CD4-positive, CD25-positive, alpha-beta regulatory T cell (primary cell): Measurements from ENCODE around the gene ACACA. TPM values are rescaled to one million over a fixed set of nuclear protein-coding genes. Genes with fewer than 3 reads are reported as not detected.

Experiments used
- ATAC-seq, 2 donors: fragments of 150-1000 bp; cut with Tn5 transposase; one replicate each; pipeline ENCODE4 v1.10.0; 2021; ENCODE audit warnings: low read depth in 2 of 2, moderate number of reproducible peaks in 2 of 2, moderate library complexity in 1 of 2
- DNase-seq, 3 donors: peaks; one replicate each; pipeline versions ENCODE4 v3.0.0 to v3.0.0-alpha.2; 2012 to 2022; ENCODE audit warnings: mixed read lengths in 1 of 3
- H3K27ac ChIP-seq: one replicate; pipeline ENCODE4 v1.7.0; 2013; ENCODE audit warnings: mild to moderate bottlenecking, low read length; ENCODE audit not compliant: insufficient read depth, poor library complexity, severe bottlenecking
- H3K27me3 ChIP-seq: one replicate; pipeline ENCODE4 v1.7.0; 2013; ENCODE audit warnings: low read length; ENCODE audit not compliant: control insufficient read depth, insufficient read depth
- H3K36me3 ChIP-seq: one replicate; pipeline ENCODE4 v1.7.0; 2013; ENCODE audit warnings: mild to moderate bottlenecking, low read length, moderate library complexity; ENCODE audit not compliant: control insufficient read depth, insufficient read depth
- H3K4me1 ChIP-seq: 2 replicates; pipeline ENCODE4 v1.7.0; 2013; ENCODE audit warnings: mild to moderate bottlenecking, low read length; ENCODE audit not compliant: insufficient read depth, control insufficient read depth, poor library complexity, severe bottlenecking
- H3K4me3 ChIP-seq: one replicate; pipeline ENCODE4 v1.7.0; 2013; ENCODE audit warnings: low read depth, mild to moderate bottlenecking, low read length, moderate library complexity
- H3K9me3 ChIP-seq, 2 experiments: 1 replicate in 1 of 2; 2 replicates in 1 of 2; pipeline ENCODE4 v1.7.0; 2013; ENCODE audit warnings: low read length in 2 of 2, mild to moderate bottlenecking in 1 of 2, moderate library complexity in 1 of 2; ENCODE audit not compliant: control insufficient read depth in 2 of 2
- H3K27ac Mint-ChIP-seq, 3 donors: one replicate each; pipeline ENCODE4 v1.8.0; 2020 to 2022; ENCODE audit warnings: mild to moderate bottlenecking in 3 of 3, mixed read lengths in 3 of 3, moderate library complexity in 2 of 3
- H3K27me3 Mint-ChIP-seq: one replicate; pipeline ENCODE4 v1.8.0; 2022; ENCODE audit warnings: mild to moderate bottlenecking, mixed read lengths
- H3K36me3 Mint-ChIP-seq: one replicate; pipeline ENCODE4 v1.8.0; 2020; ENCODE audit warnings: mixed read lengths
- H3K4me1 Mint-ChIP-seq, 4 donors: one replicate each; pipeline ENCODE4 v1.8.0; 2020 to 2022; ENCODE audit warnings: mixed read lengths in 4 of 4, mild to moderate bottlenecking in 1 of 4
- H3K4me3 Mint-ChIP-seq, 4 donors: one replicate each; pipeline ENCODE4 v1.8.0; 2020 to 2022; ENCODE audit warnings: mild to moderate bottlenecking in 4 of 4, mixed read lengths in 4 of 4, moderate library complexity in 3 of 4
- H3K9me3 Mint-ChIP-seq, 7 donors: one replicate each; pipeline ENCODE4 v1.8.0; 2020 to 2022; ENCODE audit warnings: mixed read lengths in 7 of 7, mild to moderate bottlenecking in 3 of 7, moderate library complexity in 2 of 7
- polyA plus RNA-seq, 4 donors: library from polyadenylated mRNA; unstranded; fragments of 300-500 nt; fragmentation: Illumina TruSeq; gene quantifications; one replicate each; pipeline ENCODE4 v1.2.3, GENCODE V29; 2021
- total RNA-seq: library from RNA; stranded (reverse); gene quantifications from one replicate; pipeline ENCODE4 v1.2.3, GENCODE V29; 2022

ACACA gene
- total and polyA plus RNA-seq, 5 donors from 2014 or later = 7.4 to 42.9 (median 9.6) TPM

- no peaks in the 10 kb centered on the region for H3K9me3 Mint-ChIP-seq
- H3K36me3 Mint-ChIP-seq = peaks cover 29% of the 10 kb centered on the region
- H3K4me3 Mint-ChIP-seq = no peak overlapping the region
- no peaks in the 10 kb centered on the region for H3K9me3 ChIP-seq
- H3K27me3 ChIP-seq = no peaks in the 10 kb centered on the region
- H3K27me3 Mint-ChIP-seq = no peaks in the 10 kb centered on the region
- ATAC-seq (no peak), DNase-seq (no peak)
- no peaks in the 10 kb centered on the region for H3K4me1 ChIP-seq
- H3K4me3 ChIP-seq = no peak overlapping the region
- no peak overlapping the region for H3K27ac ChIP-seq
- H3K4me1 Mint-ChIP-seq = peaks cover 0 to 3% (median 0%) of the 10 kb centered on the region in 4 donors
- H3K36me3 ChIP-seq = peaks cover 25% of the 10 kb centered on the region
- H3K27ac Mint-ChIP-seq = no peak overlapping the region
Observed at GRCh38 chr17:37240381-37240780, 166.3 kb downstream of the ACACA start.

GRCh38 chr17:37239690-37240334 lies 166.8 kb downstream of the ACACA start:
- Histone ChIP-seq H3K27me3 (no peaks in the 10 kb centered on the region), H3K4me3 (no peak overlapping the region), H3K36me3 (peaks cover 25% of the 10 kb centered on the region), H3K9me3 (no peaks in the 10 kb centered on the region), H3K27ac (no peak overlapping the region), H3K4me1 (no peaks in the 10 kb centered on the region)
- no peaks in the 10 kb centered on the region for H3K27me3 Mint-ChIP-seq
- peaks cover 26% of the 10 kb centered on the region for H3K36me3 Mint-ChIP-seq
- no peaks in the 10 kb centered on the region for H3K9me3 Mint-ChIP-seq
- H3K27ac Mint-ChIP-seq = peak overlapping the region in 1 of 3 donors; percentile 1
- H3K4me3 Mint-ChIP-seq = no peak overlapping the region
- DNase-seq (peak in 2 of 3 donors; percentile 23 to 44), ATAC-seq (no peak)
- H3K4me1 Mint-ChIP-seq = peaks cover 0 to 3% (median 0%) of the 10 kb centered on the region in 4 donors

- Mint-ChIP-seq H3K4me1 (no peaks in the 10 kb centered on the region), H3K9me3 (no peaks in the 10 kb centered on the region), H3K27me3 (no peaks in the 10 kb centered on the region), H3K27ac (no peak overlapping the region), H3K4me3 (no peak overlapping the region), H3K36me3 (peaks cover 11% of the 10 kb centered on the region)
- no peaks in the 10 kb centered on the region for H3K4me1 ChIP-seq
- H3K9me3 ChIP-seq = no peaks in the 10 kb centered on the region
- DNase-seq (no peak), ATAC-seq (no peak)
- H3K27me3 ChIP-seq = no peaks in the 10 kb centered on the region
- no peak overlapping the region for H3K27ac ChIP-seq
- no peak overlapping the region for H3K4me3 ChIP-seq
- peaks cover 11% of the 10 kb centered on the region for H3K36me3 ChIP-seq
Observed at GRCh38 chr17:37234106-37234505, 172.5 kb downstream of the ACACA start.

GRCh38 chr17:37233036-37233435 lies 173.6 kb downstream of the ACACA start:
- no peaks in the 10 kb centered on the region for H3K4me1 ChIP-seq
- Mint-ChIP-seq H3K36me3 (peaks cover 14% of the 10 kb centered on the region), H3K27ac (no peak overlapping the region), H3K4me1 (no peaks in the 10 kb centered on the region), H3K27me3 (no peaks in the 10 kb centered on the region), H3K9me3 (no peaks in the 10 kb centered on the region), H3K4me3 (no peak overlapping the region)
- peaks cover 3% of the 10 kb centered on the region for H3K36me3 ChIP-seq
- DNase-seq = no peak
- no peaks in the 10 kb centered on the region for H3K9me3 ChIP-seq
- no peak for ATAC-seq
- no peak overlapping the region for H3K27ac ChIP-seq
- H3K4me3 ChIP-seq = no peak overlapping the region
- no peaks in the 10 kb centered on the region for H3K27me3 ChIP-seq

- H3K27me3 Mint-ChIP-seq = no peaks in the 10 kb centered on the region
- Histone ChIP-seq H3K4me3 (no peak overlapping the region), H3K9me3 (no peaks in the 10 kb centered on the region), H3K36me3 (peaks cover under 1% of the 10 kb centered on the region), H3K4me1 (no peaks in the 10 kb centered on the region), H3K27ac (no peak overlapping the region), H3K27me3 (no peaks in the 10 kb centered on the region)
- no peak overlapping the region for H3K27ac Mint-ChIP-seq
- ATAC-seq (no peak), DNase-seq (no peak)
- H3K4me1 Mint-ChIP-seq = no peaks in the 10 kb centered on the region
- H3K4me3 Mint-ChIP-seq = no peak overlapping the region
- no peaks in the 10 kb centered on the region for H3K9me3 Mint-ChIP-seq
- peaks cover 18% of the 10 kb centered on the region for H3K36me3 Mint-ChIP-seq
Observed at GRCh38 chr17:37231887-37232286, 174.7 kb downstream of the ACACA start.

- no peaks in the 10 kb centered on the region for H3K27me3 ChIP-seq
- H3K4me1 Mint-ChIP-seq = no peaks in the 10 kb centered on the region
- H3K36me3 Mint-ChIP-seq = peaks cover 21% of the 10 kb centered on the region
- no peaks in the 10 kb centered on the region for H3K9me3 ChIP-seq
- H3K4me3 Mint-ChIP-seq = no peak overlapping the region
- no peak overlapping the region for H3K4me3 ChIP-seq
- no peak overlapping the region for H3K27ac Mint-ChIP-seq
- no peak overlapping the region for H3K27ac ChIP-seq
- ATAC-seq = no peak
- H3K36me3 ChIP-seq = peaks cover 3% of the 10 kb centered on the region
- no peak for DNase-seq
- H3K27me3 Mint-ChIP-seq = no peaks in the 10 kb centered on the region
- H3K9me3 Mint-ChIP-seq = no peaks in the 10 kb centered on the region
- H3K4me1 ChIP-seq = no peaks in the 10 kb centered on the region
Observed at GRCh38 chr17:37230633-37231032, 176.0 kb downstream of the ACACA start.

- DNase-seq (no peak), ATAC-seq (no peak)
- Mint-ChIP-seq H3K27me3 (no peaks in the 10 kb centered on the region), H3K27ac (no peak overlapping the region), H3K36me3 (peaks cover 27% of the 10 kb centered on the region), H3K9me3 (no peaks in the 10 kb centered on the region), H3K4me1 (no peaks in the 10 kb centered on the region), H3K4me3 (no peak overlapping the region)
- Histone ChIP-seq H3K27ac (no peak overlapping the region), H3K9me3 (no peaks in the 10 kb centered on the region), H3K36me3 (peaks cover 12% of the 10 kb centered on the region), H3K4me1 (no peaks in the 10 kb centered on the region), H3K27me3 (no peaks in the 10 kb centered on the region), H3K4me3 (no peak overlapping the region)
Observed at GRCh38 chr17:37225465-37225864, 181.2 kb downstream of the ACACA start.

GRCh38 chr17:37221865-37222264 lies 184.8 kb downstream of the ACACA start:
- peaks cover 12% of the 10 kb centered on the region for H3K36me3 ChIP-seq
- H3K27me3 ChIP-seq = no peaks in the 10 kb centered on the region
- Mint-ChIP-seq H3K36me3 (peaks cover 34% of the 10 kb centered on the region), H3K27me3 (no peaks in the 10 kb centered on the region), H3K9me3 (no peaks in the 10 kb centered on the region), H3K27ac (peak overlapping the region in 1 of 3 donors; percentile 21), H3K4me1 (peaks cover 0 to 4% (median 0%) of the 10 kb centered on the region in 4 donors), H3K4me3 (no peak overlapping the region)
- no peaks in the 10 kb centered on the region for H3K9me3 ChIP-seq
- H3K4me1 ChIP-seq = no peaks in the 10 kb centered on the region
- H3K27ac ChIP-seq = no peak overlapping the region
- ATAC-seq (no peak), DNase-seq (no peak)
- H3K4me3 ChIP-seq = no peak overlapping the region
